SHP77 treated with DMSO at 0.1 percent for 48 hours (cell line): Measurements from ENCODE around the gene MPRIP.
"Not testable (repeated sequence)": the region's sequence is repeated elsewhere in the genome, so short reads cannot be mapped to it uniquely, and the experiment has no call there.

Experiments used
- DNase-seq: peaks from one replicate; lab custom pipeline; 2025; lab: John Stamatoyannopoulos, UW

The MPRIP gene

DNA sequence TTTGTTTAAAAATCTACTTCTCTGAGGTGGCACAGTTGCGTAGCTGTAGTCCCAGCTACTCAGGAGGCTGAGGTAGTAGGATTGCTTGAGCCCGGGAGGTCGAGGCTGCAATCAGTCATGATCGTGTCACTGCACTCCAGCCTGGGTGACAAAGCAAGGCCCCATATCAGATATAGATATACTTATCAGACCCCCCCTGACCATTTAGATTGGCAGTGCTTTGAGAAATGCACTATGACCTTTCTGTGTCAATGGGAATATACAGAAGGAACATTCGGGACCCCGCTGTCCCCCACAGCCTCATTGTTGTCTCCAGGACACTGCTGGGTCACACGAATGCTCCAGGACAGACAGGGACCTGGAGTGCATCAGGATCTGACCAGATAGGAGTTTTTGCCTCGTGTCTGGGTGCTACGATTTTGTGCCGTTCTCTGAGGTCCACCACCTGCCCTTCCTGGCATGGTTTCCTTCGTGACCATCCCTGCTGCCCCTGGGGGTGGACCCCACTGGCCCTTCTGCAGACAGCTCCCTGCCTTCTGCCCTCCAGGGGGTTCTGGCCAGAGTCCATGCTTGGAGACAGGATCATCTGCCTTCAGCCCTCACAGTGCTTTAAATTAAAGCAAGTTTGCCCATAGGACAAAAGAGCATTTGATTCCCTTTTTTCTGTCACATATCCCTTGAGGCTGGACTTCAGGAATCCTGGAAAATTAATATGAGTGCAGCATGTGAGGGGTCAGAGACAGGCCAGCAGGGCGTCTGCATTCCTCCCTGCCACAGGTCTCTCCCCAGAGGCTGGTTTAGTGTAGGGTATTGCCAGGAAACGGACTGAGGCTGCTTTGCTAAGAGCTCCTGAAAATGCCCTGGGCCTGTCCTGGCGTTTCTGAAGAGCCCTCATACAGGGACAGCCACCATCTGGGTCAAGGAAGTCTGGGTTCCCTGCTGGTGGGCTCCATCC lies 144.6 kb downstream of the MPRIP start:
- no peak for DNase-seq

DNA sequence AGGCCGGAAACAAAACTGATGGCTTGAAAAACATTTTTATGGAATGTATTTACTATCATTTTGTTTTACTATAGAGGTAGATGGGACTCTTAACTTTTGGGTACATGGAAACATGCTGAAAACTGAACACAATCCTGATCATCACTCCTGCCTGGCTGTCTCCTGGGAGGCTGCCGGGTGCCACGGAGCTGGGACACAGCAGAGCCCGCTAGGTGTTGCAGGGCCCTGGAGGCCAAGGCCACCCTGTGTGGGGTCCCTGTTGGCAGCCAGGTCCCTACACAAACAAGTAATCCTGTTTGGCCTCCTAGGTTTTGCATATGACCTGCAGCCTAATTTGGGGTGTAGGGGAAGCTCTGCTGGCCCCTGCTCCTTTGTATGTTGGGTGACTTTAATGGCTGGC lies 146.3 kb downstream of the MPRIP start:
- DNase-seq = no peak

- no peak for DNase-seq
Observed at GRCh38 chr17:17189559-17189958, 147.3 kb downstream of the MPRIP start.

DNA sequence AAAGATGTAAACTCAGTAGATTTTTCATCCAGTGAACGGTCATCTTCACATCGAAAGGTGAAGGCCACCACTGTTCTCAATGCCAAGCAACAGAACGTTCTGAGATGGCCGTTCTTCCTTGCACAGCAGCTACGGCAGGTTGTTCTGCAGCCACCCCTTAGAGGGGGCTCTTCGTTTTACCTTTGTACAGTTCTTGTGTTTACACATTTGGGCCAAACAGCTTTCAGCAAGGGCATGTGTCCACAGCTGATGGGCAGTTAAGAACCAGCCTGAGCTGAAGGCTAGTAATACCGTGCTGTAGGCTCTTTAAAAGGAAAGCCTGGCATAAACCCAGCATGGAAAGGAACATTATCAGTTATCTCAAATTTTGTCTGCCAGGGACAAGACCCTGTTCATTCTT lies 147.9 kb downstream of the MPRIP start:
- DNase-seq = no peak

DNA sequence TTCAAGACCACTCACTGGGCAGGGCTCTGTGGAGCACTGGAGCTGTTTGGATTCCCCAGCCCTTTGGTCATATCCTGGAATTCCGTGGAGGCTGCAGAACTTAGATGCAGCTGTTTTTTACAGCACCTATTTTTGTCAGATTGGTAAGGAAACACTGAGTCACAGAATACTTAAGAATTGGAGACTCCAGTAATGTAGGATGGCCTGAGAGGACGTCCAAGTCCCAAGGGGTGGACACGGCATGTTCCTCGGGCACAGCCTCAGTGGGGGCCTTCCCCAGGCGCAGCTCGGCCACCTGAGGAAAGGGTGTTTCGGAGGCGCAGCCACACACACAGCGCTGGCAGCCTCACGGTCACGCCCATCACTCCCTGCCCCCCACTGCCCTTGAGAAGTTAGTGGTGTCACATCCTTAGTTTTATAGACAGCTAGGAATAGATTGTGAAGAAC lies 149.1 kb downstream of the MPRIP start:
- DNase-seq = no peak

- DNase-seq = no peak
Observed at GRCh38 chr17:17191961-17192381, 149.7 kb downstream of the MPRIP start.

DNA sequence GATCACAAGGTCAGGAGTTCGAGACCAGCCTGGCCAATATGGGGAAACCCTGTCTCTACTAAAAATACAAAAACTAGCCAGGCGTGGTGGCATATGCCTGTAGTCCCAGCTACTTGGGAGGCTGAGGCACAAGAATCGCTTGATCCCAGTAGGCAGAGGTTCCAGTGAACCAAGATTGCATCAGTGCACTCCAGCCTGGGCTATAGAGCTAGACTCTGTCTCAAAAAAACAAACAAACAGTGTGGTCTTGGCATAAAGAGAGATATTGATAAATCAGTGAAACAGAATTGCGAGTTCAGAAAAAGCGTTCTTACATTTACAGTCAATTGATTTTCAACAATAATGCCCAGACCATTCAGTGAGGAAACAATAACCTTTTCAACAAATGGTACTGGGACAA lies 153.2 kb downstream of the MPRIP start:
- DNase-seq = not testable (repeated sequence)

DNA sequence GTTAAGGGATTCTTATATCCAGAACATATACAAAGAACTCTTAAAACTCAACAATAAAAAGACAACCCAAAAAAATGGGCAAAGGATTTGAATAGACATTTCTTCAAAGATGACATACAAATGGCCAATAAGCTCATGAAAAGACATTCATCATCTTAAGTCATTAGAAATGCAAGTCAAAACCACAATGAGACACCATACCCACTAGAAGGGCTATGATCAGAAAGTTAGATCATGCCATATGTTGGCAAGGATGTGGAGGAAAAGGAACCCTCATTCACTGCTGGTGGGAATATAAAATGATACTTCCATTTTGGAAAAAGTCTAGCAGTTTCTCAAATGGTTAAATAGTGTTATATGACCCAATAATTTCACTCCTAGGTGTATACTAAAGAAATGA lies 154.5 kb downstream of the MPRIP start:
- no peak for DNase-seq

GRCh38 chr17:17198281-17198680 lies 156.0 kb downstream of the MPRIP start:
- no peak for DNase-seq

- DNase-seq = no peak
Observed at GRCh38 chr17:17200311-17200710, 158.1 kb downstream of the MPRIP start.

- DNase-seq = no peak
Observed at GRCh38 chr17:17200831-17201230, 158.6 kb downstream of the MPRIP start.

DNA sequence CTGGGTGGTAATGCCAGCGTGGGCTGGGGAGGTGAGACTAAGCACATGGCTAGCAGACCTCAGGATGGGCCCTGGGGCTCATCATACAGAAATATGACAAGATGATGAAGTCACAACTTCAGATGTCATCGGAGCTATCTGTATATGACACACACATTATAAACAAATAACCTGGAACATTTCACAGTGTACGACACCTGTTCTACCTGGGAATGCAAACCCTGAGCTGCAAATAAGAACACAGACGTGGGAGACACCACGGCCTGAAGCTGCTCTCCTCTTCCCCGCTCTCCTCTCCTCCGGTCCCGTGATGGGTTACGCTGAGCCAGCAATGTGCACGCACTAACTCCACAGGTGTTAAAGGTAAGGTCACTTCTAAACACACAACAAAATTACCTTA lies 159.0 kb downstream of the MPRIP start:
- DNase-seq = no peak

GRCh38 chr17:17201907-17202306 lies 159.7 kb downstream of the MPRIP start:
- DNase-seq = no peak

DNA sequence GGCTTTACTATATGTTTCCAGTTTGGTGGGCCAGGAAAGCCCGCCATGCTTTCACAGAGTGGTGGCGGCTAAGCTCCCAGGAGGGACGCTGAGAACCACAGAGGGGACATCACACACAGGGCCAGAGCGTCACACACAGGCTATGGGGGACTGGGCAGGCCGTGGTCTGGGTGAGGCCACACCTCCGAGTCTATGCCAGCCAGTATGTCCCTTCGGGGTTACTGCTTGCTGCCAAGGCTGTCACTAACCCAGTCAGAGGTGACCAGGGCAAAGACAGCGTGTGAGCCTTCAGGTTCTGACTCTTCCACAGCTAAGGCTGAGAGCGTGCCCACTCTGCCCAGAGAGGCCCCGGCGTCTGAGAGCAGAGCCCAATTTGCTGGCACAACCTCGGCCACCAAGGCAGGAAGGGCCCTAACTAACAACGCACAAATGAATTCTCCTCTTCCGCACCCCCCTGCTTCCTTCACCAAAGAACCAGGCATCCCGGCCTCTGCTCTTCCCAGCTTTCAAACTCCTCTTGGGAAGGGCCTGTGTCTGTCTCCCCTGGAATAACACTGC lies 161.0 kb downstream of the MPRIP start:
- no peak for DNase-seq

- no peak for DNase-seq
Observed at GRCh38 chr17:17204041-17204591, 161.9 kb downstream of the MPRIP start.

DNA sequence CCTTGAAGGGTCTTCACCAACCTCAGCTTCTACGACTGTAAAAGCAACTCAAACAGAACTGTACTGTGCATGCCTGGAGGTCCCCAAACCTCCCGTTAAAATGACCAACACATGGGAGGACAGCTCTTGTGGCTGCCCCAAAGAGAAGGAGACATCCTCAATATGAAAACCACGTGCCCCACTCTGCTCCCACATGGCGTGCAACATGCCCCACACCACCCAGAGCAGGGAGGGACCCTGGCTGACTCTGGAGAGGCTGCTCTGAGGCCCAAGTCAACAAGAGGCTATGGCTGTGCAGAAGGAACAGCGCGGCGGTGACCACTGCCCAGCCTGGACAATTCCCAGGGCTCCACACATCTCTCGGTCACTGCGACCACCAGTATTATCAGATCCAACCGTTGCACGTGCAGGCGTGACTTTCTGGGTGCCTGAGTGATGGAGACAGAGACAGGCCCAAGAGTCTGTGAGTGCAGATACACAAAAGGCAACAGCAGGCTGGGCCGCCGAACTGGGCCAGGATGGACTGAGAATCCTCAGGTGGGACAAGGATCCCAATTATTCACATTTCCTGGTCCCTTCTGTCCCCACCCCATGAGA lies 162.5 kb downstream of the MPRIP start:
- DNase-seq = no peak

DNA sequence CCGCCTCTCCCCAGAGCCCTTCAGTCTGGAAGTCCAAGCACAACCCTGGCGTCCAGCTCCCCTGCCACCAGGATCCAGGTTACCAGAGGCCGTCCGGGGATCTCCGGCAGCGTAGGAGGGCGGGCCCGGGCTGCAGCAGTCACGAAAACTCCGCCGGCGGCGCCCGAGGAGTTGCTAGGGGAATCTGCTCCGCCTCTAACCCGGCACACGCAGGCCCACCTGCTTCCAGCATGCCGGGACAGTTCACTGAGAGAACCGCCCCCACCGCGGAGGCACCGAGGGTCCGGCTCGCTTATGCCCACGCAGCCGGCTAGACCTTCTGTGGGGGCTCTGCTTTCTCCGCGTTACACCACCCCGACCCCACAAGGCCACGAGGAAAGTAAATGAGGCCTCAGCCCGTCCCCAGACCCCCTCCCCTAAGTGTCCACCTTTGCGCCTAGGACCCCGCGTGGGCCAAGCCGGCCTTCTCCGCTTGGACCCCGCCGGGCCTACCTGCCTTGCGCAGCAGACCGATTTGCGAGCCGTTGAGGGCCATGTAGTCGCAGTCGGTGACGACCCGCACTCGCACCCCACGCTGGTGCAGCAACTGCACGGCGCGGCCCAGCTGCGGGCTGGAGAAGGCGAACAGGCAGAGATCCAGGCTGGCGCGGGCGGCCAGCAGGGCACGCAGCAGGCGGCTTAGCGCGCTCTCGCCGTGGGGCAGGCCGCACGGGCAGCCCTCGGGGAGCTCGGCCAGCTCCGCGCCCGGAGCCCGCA lies 163.3 kb downstream of the MPRIP start:
- DNase-seq = peak; percentile 50

DNA sequence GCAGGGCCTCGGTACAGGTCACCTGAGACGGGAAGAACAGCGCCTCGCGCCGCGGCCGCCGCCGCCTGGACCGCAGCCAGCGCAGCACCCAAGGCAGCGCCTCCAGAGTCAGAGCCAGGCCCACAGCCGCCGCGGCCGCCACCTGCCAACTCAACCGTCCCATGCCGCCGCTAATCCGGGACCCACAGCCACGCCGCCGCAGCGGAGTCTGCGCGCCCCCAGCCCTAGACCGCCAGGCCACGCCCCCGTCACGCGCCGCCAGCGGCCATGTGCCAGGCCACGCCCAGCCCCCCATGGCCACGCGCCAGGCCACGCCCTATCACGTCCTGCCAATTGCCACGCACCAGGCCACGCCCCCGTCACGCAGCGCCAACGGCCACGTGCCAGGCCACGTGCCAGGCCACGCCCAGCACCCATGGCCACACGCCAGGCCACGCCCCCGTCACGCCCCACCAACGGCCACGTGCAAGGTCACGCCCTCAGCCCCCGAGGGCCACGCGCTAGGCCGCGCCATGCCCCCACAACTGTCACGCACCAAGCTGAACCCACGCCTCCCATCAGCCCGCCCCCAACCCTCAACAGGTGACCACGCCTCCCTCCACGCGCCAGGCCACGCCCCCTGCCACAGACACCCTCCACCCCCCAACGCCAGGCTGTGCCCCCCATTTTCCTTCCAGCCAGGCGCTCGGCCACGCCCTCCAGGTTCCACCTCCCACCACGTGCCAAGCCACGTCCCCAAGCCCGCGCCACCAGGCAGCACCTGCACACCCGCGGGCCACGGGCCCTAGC lies 164.1 kb downstream of the MPRIP start, which contains the start of gene PLD6:
Gene PLD6, minus strand, starts transcription at position 210 of the 789 bp plus-strand sequence. Its CDS starts 47 bp downstream, at position 163.
- peak; percentile 84 for DNase-seq

- DNase-seq = peak; percentile 60
Observed at GRCh38 chr17:17206913-17207335, 164.7 kb downstream of the MPRIP start.

GRCh38 chr17:17207998-17208397 lies 165.7 kb downstream of the MPRIP start:
- no peak for DNase-seq

DNA sequence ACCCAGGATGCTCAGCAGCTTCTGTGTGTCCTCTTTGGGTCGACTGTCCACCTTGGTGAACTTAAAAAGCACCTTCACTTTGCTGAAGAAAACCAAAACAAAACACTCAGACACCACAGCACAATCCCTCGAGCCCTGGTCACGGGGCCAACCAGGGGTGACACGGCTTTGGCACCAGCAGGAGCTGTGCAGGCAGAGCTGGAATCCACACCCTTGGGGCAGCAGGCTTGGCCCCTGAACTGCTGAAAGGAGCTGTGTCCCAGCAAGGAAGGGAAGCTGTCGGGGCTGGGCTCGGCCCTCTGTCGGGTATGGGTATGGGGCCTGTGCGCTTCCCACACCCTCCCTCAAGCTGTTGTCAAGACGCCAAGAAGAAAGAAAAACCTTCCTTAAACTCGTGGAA lies 171.5 kb downstream of the MPRIP start:
- no peak for DNase-seq
